ENCODE results near the gene NRG3.

The NRG3 gene

GRCh38 chr10:81874875-81875466 lies at the start of gene NRG3:
NRG3 (plus strand) TSS chr10:81875194.
- no peak for DNase-seq

- no peak for DNase-seq
Measured at GRCh38 chr10:81828251-81828650, 46.7 kb upstream of the NRG3 start.

GRCh38 chr10:81831060-81831459 lies 43.9 kb upstream of the NRG3 start:
- DNase-seq, result no peak

DNA sequence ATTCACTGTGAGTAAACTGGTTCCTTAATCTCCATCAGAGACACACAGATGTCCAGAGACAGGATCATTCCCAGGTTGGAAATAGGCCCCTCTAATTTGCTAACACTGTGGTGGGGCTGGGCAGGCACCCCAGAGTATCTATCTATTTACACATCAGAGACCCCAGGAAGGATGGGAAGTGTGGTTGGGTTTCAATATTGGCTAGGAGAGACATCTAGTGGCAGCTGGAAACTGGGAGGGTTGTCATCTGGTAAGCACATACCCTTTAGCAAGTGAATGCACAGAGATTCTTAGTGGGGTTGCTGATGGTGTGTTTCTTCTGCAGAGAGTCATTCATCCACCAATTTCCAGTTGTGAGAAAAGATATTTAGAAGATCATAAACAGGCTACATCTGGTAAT lies 36.0 kb upstream of the NRG3 start:
- DNase-seq, result no peak

GRCh38 chr10:81843042-81843441 lies 32.0 kb upstream of the NRG3 start:
- DNase-seq, result no peak

DNA sequence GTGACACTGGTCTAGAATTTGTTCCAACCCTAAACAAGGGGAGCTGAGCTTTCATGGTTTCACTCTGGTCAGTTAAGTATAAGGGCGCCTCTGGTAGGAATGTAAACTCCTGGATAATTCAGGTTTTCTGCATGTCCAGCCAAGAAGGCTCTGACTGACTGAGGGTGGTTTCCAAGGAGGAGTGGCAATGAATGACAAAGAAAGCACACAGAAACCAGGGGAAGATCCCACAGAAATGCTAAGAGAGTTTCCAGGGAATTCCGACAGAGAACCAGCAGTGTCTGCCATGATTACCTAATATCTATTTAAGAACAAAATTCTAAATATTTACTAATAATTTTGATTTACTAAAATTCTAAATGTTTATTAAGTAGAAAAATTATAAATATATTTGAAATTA lies 27.3 kb upstream of the NRG3 start:
- no peak for DNase-seq

- DNase-seq, result no peak
Measured at GRCh38 chr10:81848514-81848913, 26.5 kb upstream of the NRG3 start.

DNA sequence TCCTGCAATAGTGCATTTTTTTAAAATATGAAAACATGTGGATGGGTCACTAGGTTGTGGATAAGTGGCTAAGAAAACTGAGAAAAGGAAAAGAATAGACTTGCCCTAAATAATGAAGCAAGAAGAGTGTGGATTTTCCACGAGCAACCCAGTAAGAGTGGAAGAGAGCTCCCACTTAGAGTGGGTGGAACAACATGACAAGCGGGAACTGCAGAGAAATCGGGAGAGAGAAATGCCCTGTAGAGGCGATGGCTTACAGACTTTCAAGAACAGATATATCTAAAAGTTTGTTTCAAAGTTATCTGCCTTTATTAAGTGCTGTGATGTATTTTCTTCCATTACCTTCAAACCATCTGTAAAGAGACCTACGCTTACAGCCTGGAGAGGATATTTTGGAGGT lies 26.1 kb upstream of the NRG3 start:
- no peak for DNase-seq

DNA sequence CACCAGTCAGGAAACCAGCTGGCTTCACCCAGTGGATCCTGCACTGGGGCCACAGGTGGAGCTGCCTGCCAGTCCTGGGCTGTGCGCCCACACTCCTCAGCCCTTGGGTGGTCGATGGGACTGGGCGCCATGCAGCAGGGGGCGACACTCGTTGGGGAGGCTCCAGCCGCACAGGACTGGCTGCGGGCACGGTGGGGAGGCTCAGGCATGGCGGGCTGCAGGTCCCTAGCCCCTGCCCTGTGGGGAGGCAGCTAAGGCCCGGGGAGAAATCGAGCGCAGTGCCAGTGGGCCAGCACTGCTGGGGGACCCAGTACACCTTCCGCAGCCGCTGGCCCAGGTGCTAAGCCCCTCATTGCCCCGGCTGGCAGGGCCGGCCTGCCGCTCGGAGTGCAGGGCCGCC lies 12.4 kb upstream of the NRG3 start:
- DNase-seq, result no peak

- no peak for DNase-seq
Measured at GRCh38 chr10:81863771-81864170, 11.2 kb upstream of the NRG3 start.

GRCh38 chr10:81865581-81865980 lies 9.4 kb upstream of the NRG3 start:
- no peak for DNase-seq

GRCh38 chr10:81866753-81867152 lies 8.2 kb upstream of the NRG3 start:
- DNase-seq, result no peak

DNA sequence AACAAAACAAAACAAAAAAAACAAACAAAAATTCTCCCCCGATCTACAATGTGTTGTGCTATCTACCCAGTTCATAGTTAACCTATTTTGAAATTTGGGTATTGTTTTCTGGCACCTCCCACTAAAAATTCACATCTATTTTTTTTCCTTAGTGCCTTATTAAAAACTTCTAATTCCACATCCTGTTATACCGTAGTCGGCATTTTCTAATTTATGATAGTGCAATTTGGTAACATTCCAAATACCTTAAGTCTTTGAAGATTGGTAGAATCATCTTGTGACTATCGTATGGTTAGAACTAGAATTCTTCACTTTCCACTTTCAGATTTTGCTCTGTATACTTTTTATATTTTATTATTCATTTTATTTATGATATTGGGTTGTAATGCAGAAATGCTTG lies 4.5 kb upstream of the NRG3 start:
- no peak for DNase-seq

- no peak for DNase-seq
Measured at GRCh38 chr10:81871558-81871957, 3.4 kb upstream of the NRG3 start.

DNA sequence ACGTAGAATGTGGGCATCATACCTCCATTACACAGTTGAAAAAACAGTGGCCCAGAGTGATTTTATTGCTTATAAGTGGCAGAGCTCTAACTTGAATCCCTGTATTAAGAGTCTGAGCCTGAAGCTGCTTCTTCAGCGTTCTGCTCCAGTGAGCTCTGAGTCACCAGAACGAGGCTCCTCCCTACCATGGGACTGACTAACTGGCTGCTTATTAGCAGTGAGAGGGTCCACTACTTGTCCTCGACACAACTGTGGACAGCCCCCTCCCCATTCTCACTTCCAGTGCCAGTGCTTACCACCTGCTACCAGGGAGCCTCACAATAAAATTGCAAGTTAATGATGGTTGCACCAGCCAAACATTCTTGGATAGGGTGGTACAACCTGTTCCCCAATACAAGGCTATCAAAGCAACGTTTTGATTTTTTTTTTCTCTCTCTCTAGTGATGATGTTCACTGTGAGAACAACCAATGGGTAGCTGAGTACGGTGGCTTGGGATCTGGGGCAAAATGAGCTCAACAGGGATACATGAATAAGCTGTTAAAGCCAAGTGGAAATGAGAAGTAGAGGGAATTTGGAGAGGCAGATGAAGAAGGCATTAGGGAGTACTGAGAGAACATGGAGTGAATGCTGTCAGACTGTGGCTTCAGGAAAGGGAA lies 2.7 kb upstream of the NRG3 start:
- DNase-seq, result no peak

- no peak for DNase-seq
Measured at GRCh38 chr10:81873231-81873931, 1.6 kb upstream of the NRG3 start.

DNA sequence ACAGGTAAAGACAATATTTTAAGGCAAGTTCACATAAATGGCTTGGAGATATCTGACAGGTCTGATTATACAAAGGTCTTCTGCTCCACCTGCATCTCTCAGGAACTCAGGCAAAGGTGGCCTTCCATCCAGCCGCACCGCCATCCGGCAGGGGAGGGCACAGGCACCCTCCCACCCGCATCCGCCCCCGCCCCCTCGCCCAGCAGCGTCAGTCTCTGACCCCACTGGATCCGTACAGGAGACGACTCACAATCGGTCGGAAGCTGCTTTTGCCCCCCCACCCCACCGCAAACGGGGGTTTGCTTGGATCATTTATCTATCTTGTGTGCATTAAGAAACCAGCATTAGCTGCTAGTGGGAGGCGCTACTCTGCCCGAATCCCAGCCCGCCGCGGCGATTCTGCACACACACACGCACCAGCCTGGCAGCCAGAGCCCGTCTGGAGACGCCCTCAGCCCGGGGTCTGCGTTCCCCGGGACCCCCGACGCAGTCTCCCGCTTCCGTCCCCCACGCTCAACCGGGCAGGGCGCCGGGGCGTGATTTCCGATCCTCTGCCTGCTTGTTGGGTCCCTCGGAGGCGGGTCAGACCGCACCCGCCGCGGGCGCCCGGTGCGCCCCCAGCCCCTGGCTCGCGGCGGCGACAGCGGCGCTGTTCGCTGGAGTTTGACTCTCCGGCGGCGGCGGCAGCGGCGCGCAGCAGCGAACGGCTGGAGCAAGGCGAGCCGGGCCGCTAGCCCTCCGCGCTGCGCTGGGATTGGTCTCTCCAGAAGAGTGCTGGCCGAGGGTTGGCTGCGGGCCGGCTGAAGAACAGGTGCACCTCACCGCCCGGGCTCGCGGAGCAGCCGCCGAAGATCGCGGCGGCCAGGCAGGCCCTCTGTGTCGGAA lies 820 bp upstream of the NRG3 start:
- DNase-seq, result no peak

DNA sequence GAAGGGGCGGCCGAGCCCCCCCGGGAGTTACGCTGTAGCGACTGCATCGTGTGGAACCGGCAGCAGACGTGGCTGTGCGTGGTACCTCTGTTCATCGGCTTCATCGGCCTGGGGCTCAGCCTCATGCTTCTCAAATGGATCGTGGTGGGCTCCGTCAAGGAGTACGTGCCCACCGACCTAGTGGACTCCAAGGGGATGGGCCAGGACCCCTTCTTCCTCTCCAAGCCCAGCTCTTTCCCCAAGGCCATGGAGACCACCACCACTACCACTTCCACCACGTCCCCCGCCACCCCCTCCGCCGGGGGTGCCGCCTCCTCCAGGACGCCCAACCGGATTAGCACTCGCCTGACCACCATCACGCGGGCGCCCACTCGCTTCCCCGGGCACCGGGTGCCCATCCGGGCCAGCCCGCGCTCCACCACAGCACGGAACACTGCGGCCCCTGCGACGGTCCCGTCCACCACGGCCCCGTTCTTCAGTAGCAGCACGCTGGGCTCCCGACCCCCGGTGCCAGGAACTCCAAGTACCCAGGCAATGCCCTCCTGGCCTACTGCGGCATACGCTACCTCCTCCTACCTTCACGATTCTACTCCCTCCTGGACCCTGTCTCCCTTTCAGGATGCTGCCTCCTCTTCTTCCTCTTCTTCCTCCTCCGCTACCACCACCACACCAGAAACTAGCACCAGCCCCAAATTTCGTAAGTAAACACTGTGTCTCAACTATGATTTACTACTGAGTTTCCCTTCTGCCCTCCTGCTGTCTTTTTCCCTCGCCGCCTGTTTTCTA lies 666 bp downstream of the NRG3 start:
- DNase-seq, result no peak

- no peak for DNase-seq
Measured at GRCh38 chr10:81876253-81877077, 1.5 kb downstream of the NRG3 start.

DNA sequence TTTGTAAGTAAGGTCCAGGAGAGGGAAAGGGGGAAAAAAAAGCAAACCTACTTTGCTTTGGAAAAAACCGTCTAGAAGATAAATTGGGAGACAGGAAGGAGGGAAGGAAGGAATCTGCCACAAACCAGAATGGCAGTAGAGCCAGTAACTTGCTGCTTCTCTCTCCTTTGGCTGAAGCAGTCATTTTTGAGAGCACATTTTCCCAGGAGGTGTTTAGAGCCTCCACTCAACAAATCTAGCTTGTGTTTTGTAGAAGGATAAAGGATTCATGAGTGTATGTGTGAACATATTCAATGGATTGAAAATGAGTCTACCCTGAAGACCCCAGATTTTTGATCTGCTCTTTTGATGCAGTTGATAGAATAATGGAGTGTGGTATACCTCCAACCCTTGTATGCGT lies 2.6 kb downstream of the NRG3 start:
- DNase-seq, result no peak

DNA sequence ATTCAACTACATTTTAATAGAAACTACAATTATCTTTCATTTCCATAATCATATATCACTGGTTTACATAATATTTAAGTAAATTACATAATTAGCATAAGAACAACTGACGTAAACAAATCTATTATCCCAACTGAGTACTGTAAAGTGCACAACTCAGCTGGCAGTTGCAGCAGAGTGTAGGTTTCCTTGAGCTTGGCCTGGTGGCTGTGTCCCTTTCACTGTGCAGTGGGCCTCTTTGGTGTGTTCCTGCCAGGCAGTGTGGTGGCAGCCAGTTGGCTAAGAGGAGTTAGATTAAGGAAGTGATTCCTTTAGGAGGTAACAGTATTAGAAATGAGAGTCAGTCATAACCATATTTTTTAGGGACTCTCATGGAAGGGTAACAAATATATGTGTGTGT lies 7.0 kb downstream of the NRG3 start:
- no peak for DNase-seq

GRCh38 chr10:81884856-81885255 lies 9.9 kb downstream of the NRG3 start:
- DNase-seq, result no peak
